T-helper 9 cell (primary cell): ENCODE data around the gene YIF1A.
"Not testable (repeated sequence)": the region's sequence is repeated elsewhere in the genome, so short reads cannot be mapped to it uniquely, and the experiment has no call there.

Source experiments
- DNase-seq: peaks from one replicate; pipeline ENCODE4 v3.0.0-alpha.2; 2020

YIF1A gene

GRCh38 chr11:66284526-66285078, 4.3 kb downstream of the YIF1A start:
- DNase-seq: no peak

GRCh38 chr11:66283461-66284105, 5.4 kb downstream of the YIF1A start:
- DNase-seq: no peak

- peak; percentile 100 for DNase-seq
Observed at GRCh38 chr11:66282468-66283455, 6.2 kb downstream of the YIF1A start.

- DNase-seq: no peak
Observed at GRCh38 chr11:66281776-66282467, 7.0 kb downstream of the YIF1A start.

- no peak for DNase-seq
Observed at GRCh38 chr11:66281001-66281400, 7.9 kb downstream of the YIF1A start.

GRCh38 chr11:66280428-66280827, 8.5 kb downstream of the YIF1A start:
- no peak for DNase-seq

GRCh38 chr11:66279092-66279734, 9.7 kb downstream of the YIF1A start:
- no peak for DNase-seq

GRCh38 chr11:66278363-66279091, 10.4 kb downstream of the YIF1A start:
- DNase-seq: no peak

- DNase-seq: peak; percentile 51
Observed at GRCh38 chr11:66277471-66278362, 11.2 kb downstream of the YIF1A start, which contains the start of gene CNIH2. Gene CNIH2 (plus strand): TSS chr11:66278175. CDS start chr11:66278457, 282 bp downstream.

GRCh38 chr11:66277064-66277463, 11.9 kb downstream of the YIF1A start:
- not testable (repeated sequence) for DNase-seq

GRCh38 chr11:66276619-66277018, 12.3 kb downstream of the YIF1A start:
- not testable (repeated sequence) for DNase-seq

- no peak for DNase-seq
Observed at GRCh38 chr11:66275984-66276612, 12.8 kb downstream of the YIF1A start.

- DNase-seq: no peak
Observed at GRCh38 chr11:66275396-66275795, 13.5 kb downstream of the YIF1A start.

- no peak for DNase-seq
Observed at GRCh38 chr11:66274219-66274618, 14.7 kb downstream of the YIF1A start.

GRCh38 chr11:66272596-66272995, 16.3 kb downstream of the YIF1A start:
- no peak for DNase-seq

GRCh38 chr11:66271816-66272215, 17.1 kb downstream of the YIF1A start:
- no peak for DNase-seq

- no peak for DNase-seq
Observed at GRCh38 chr11:66268952-66269905, 19.7 kb downstream of the YIF1A start.

GRCh38 chr11:66268244-66268951, 20.5 kb downstream of the YIF1A start, which contains the start of gene RAB1B:
Gene RAB1B (plus strand): TSS chr11:66268639. CDS start chr11:66268680, 41 bp downstream.
- peak; percentile 99 for DNase-seq
